GM23248 (cell line): ENCODE results near the gene FLII. TPM values are rescaled to one million over a fixed set of nuclear protein-coding genes. Genes with fewer than 3 reads are reported as not detected.

Experiments
- DNase-seq: peaks from one replicate; pipeline ENCODE4 v3.0.0-alpha.2; 2015
- H2AFZ ChIP-seq: fragments of 200-600 bp; sonication (generic); 2 replicates; pipeline ENCODE4 v1.6.1; 2016; ENCODE audit warnings: antibody characterized with exemption
- H3F3A ChIP-seq: fragments of 200-600 bp; sonication (generic); 2 replicates; pipeline ENCODE4 v1.6.1; 2016; ENCODE audit warnings: mild to moderate bottlenecking, antibody characterized with exemption, mixed run types; ENCODE audit not compliant: insufficient read depth
- H3K27ac ChIP-seq: fragments of 200-600 bp; sonication (generic); 2 replicates; pipeline ENCODE4 v1.5.1; 2016; ENCODE audit warnings: mild to moderate bottlenecking
- H3K27me3 ChIP-seq: fragments of 200-600 bp; sonication (generic); replicated peaks from 2 replicates; pipeline ENCODE4 v1.6.1; 2016; ENCODE audit warnings: mild to moderate bottlenecking; ENCODE audit not compliant: insufficient read depth
- H3K36me3 ChIP-seq: fragments of 200-600 bp; sonication (generic); 2 replicates; pipeline ENCODE4 v1.6.1; 2016; ENCODE audit warnings: low read depth, mild to moderate bottlenecking
- H3K4me1 ChIP-seq: fragments of 200-600 bp; sonication (generic); 2 replicates; pipeline ENCODE4 v1.6.1; 2016; ENCODE audit warnings: mild to moderate bottlenecking; ENCODE audit not compliant: insufficient read depth
- H3K4me2 ChIP-seq: fragments of 200-600 bp; sonication (generic); one replicate; pipeline ENCODE4 v1.6.1; 2016; ENCODE audit warnings: mild to moderate bottlenecking; ENCODE audit not compliant: unreplicated experiment
- H3K4me3 ChIP-seq: fragments of 200-600 bp; sonication (generic); 2 replicates; pipeline ENCODE4 v1.5.1; 2016; ENCODE audit warnings: mild to moderate bottlenecking
- H3K79me2 ChIP-seq: fragments of 200-600 bp; sonication (generic); 2 replicates; pipeline ENCODE4 v1.6.1; 2016; ENCODE audit warnings: mild to moderate bottlenecking; ENCODE audit not compliant: insufficient read depth
- H3K9ac ChIP-seq: fragments of 200-600 bp; sonication (generic); 2 replicates; pipeline ENCODE4 v1.6.1; 2016; ENCODE audit warnings: mild to moderate bottlenecking
- H3K9me2 ChIP-seq: fragments of 200-600 bp; sonication (generic); 2 replicates; pipeline ENCODE4 v1.6.1; 2016; ENCODE audit warnings: mixed run types, mild to moderate bottlenecking, moderate library complexity; ENCODE audit not compliant: insufficient read depth
- H3K9me3 ChIP-seq: fragments of 200-600 bp; sonication (generic); one replicate; pipeline ENCODE4 v1.6.1; 2017; ENCODE audit warnings: low read depth
- H4K20me1 ChIP-seq: fragments of 200-600 bp; sonication (generic); 2 replicates; pipeline ENCODE4 v1.6.0; 2016; ENCODE audit not compliant: insufficient read depth
- EZH2 ChIP-seq: fragments of 200-600 bp; sonication (generic); IDR thresholded peaks from 2 replicates; pipeline ENCODE4 v1.6.1; 2018; ENCODE audit warnings: antibody characterized with exemption, mild to moderate bottlenecking; ENCODE audit not compliant: insufficient read depth, poor library complexity, severe bottlenecking
- EZH2phosphoT487 ChIP-seq: fragments of 200-600 bp; sonication (generic); IDR thresholded peaks from 2 replicates; pipeline ENCODE4 v1.6.1; 2018; ENCODE audit warnings: antibody characterized with exemption, moderate library complexity, mild to moderate bottlenecking, low read depth; ENCODE audit not compliant: insufficient read depth
- WGBS, 2 experiments: methylation state at CpG; one replicate each; pipeline ENCODE4 v1.1.6; 2015 to 2017; ENCODE audit warnings: low lambda C conversion rate in 2 of 2, low coverage in 1 of 2; ENCODE audit errors: missing lambda C conversion rate in 2 of 2; 5-methylcytosine and 5-hydroxymethylcytosine counted together
- in situ Hi-C: fragments of 300-500 bp; cut with MboI; formaldehyde crosslinking; loops from 2 replicates; pipeline ENCODE4 v1.15.0; 2020
- polyA plus RNA-seq: library from polyadenylated mRNA; unstranded; fragments of >200 nt; fragmentation: Nextera tagmentation; extraction: Ambion mirVana; gene quantifications from 2 replicates; pipeline ENCODE4 v1.2.1, GENCODE V29; 2016
- total RNA-seq: library from RNA; depleted of rRNA; stranded (reverse); fragments of >200 nt; shearing (Covaris generic); gene quantifications from 2 replicates; pipeline ENCODE4 v1.2.3, GENCODE V29; 2014

FLII gene
- total and polyA plus RNA-seq, 2 experiments from 2014 or later: 187 to 250 TPM

DNA sequence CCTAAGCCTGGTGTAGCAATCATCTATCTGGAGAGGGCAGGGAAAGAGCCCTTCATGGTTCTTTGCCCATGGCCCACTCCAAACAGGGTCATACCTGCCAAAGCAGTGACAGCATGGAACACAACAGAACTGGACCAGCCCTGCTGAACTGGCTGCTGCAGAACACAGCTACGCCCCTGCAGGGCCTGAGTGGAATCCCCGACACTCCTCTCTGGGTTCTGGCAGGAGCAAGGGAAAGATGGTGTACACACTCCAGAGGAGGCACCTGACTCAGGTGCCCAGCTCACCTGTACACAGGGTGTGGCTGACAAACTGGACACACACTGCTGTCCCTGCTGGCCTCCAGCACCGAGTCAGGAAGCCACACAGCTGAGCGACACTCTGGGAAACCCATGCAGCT is 21.7 kb upstream of the FLII start:
- no peaks in the 10 kb centered on the region for H3K9me2 ChIP-seq
- no peaks in the 10 kb centered on the region for H3F3A ChIP-seq
- H3K79me2 ChIP-seq: no peaks in the 10 kb centered on the region
- TF ChIP-seq EZH2phosphoT487 (no peak), EZH2 (no peak)
- no peak overlapping the region for H2AFZ ChIP-seq
- H3K4me3 ChIP-seq: no peak overlapping the region
- peaks cover 54% of the 10 kb centered on the region for H3K36me3 ChIP-seq
- H3K9me3 ChIP-seq: no peaks in the 10 kb centered on the region
- H3K4me1 ChIP-seq: no peaks in the 10 kb centered on the region
- in situ Hi-C loops: no loop called here
- no peak overlapping the region for H3K4me2 ChIP-seq
- WGBS, 2 experiments: 95 to 98% methylated on average over 4 of the region's 4 CpGs
- H3K27me3 ChIP-seq: no peaks in the 10 kb centered on the region
- DNase-seq: no peak
- no peaks in the 10 kb centered on the region for H4K20me1 ChIP-seq
- H3K27ac ChIP-seq: no peak overlapping the region
- no peak overlapping the region for H3K9ac ChIP-seq

DNA sequence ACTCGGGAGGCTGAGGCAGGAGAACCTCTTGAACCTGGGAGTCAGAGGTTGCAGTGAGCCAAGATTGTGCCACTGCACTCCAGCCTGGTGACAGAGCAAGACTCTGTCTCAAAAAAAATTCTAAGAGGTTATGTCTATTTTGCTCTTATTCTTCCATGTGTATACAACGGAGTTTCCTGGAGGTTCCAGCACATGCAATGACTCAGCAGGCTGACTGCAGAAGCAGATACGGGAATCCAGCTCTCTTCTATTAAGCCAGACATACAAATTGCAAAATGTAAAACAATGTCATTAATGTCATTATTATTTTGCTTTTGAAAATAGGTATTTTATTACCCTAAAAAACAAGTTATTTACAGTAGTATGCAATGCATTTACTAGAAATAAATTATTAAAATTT is 20.3 kb upstream of the FLII start:
- no peaks in the 10 kb centered on the region for H3K9me3 ChIP-seq
- H3K4me1 ChIP-seq: no peaks in the 10 kb centered on the region
- H3K36me3 ChIP-seq: peaks cover 45% of the 10 kb centered on the region; the same call in 1 of the 2 replicates
- no peak overlapping the region for H2AFZ ChIP-seq
- in situ Hi-C loops: no loop called here
- no peaks in the 10 kb centered on the region for H3K79me2 ChIP-seq
- H4K20me1 ChIP-seq: no peaks in the 10 kb centered on the region
- no peak overlapping the region for H3K9ac ChIP-seq
- TF ChIP-seq EZH2 (no peak), EZH2phosphoT487 (no peak)
- H3F3A ChIP-seq: no peaks in the 10 kb centered on the region
- H3K27me3 ChIP-seq: no peaks in the 10 kb centered on the region
- H3K9me2 ChIP-seq: no peaks in the 10 kb centered on the region
- no peak overlapping the region for H3K4me3 ChIP-seq
- peak; percentile 24 for DNase-seq
- 80 to 85% methylated on average over 3 of the region's 3 CpGs for WGBS, 2 experiments
- H3K27ac ChIP-seq: no peak overlapping the region
- no peak overlapping the region for H3K4me2 ChIP-seq

DNA sequence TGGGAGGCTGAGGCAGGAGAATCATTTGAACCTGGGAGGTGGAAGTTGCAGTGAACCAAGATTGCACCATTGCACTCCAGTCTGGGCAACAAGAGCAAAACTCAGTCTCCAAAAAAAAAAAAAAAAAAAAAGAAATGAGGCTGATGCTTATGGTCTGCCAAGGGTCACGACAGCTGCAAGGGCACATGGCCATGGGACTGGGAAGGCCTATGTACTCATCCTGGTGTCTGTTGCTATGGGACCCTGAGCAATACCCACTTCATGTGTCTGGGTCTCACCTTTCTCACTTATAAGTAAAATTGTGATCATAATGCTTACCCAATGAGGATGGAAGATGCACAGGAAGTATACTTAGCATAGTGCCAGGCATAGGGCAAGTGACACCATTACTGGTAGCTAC is 18.5 kb upstream of the FLII start:
- in situ Hi-C loops: no loop called here
- no peak overlapping the region for H3K4me3 ChIP-seq
- DNase-seq: no peak

DNA sequence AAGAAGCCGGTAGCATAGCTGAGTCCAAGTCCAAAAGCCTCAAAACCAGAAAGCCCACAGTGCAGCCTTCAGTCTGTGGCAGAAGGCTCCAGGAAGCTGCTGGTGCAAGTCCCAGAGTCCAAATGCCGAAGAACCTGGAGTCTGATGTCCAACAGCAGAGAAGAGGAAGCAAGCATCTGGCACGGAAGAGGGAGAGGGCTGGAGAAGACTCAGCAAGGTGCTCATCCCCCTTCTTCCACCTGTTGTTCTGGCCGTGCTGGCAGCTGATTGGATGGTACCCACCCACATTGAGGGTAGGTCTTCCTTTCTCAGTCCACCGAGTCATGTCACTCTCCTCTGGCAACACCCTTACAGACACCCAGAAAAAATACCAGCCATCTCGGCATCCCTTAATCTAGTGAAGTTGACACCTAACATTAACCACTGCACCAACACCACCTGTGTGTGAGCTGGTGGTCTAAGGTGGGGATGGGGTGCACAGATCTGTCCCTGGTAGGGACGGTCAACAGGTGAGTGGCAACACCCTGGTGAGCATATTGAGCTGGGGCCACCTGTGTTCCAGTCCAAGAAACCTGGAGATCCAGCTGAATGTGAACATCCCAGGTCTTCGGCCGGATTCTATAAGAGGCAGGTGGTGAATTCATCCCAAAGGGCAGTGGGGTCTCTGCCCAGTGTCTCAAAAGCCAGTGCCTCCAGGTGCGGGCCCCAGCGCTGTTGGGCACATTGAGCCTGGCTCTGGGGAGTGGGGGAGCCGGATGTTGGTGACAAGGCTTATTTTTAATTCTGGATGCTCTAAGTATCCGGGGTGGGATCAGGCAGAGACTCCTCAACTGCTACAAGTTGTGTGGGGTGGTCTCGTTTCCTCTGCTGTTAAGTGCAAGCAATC is 11.8 kb upstream of the FLII start:
- no peak for DNase-seq
- Histone ChIP-seq H3K4me3 (no peak overlapping the region), H3K79me2 (no peaks in the 10 kb centered on the region), H3F3A (peaks cover 15% of the 10 kb centered on the region; the same call in 1 of the 2 replicates), H2AFZ (no peak overlapping the region), H4K20me1 (no peaks in the 10 kb centered on the region), H3K4me2 (no peak overlapping the region), H3K4me1 (no peaks in the 10 kb centered on the region), H3K9me2 (no peaks in the 10 kb centered on the region), H3K36me3 (no peaks in the 10 kb centered on the region), H3K27me3 (no peaks in the 10 kb centered on the region), H3K9ac (no peak overlapping the region), H3K9me3 (no peaks in the 10 kb centered on the region), H3K27ac (no peak overlapping the region)
- WGBS, 2 experiments: 79 to 81% methylated on average over 14 of the region's 14 CpGs
- TF ChIP-seq EZH2 (no peak), EZH2phosphoT487 (no peak)
- in situ Hi-C loops: no loop called here

More for the DNA sequence above, 18.5 kb upstream of the FLII start:
- H3K27me3 ChIP-seq: no peaks in the 10 kb centered on the region
- no peaks in the 10 kb centered on the region for H3K9me3 ChIP-seq
- no peaks in the 10 kb centered on the region for H3K79me2 ChIP-seq
- H3K36me3 ChIP-seq: peaks cover 41% of the 10 kb centered on the region; the same call in 1 of the 2 replicates
- H4K20me1 ChIP-seq: no peaks in the 10 kb centered on the region
- H3K27ac ChIP-seq: no peak overlapping the region
- H3K4me1 ChIP-seq: no peaks in the 10 kb centered on the region
- TF ChIP-seq EZH2 (no peak), EZH2phosphoT487 (no peak)
- H3K4me2 ChIP-seq: no peak overlapping the region
- H3K9me2 ChIP-seq: no peaks in the 10 kb centered on the region
- H3K9ac ChIP-seq: no peak overlapping the region
- H3F3A ChIP-seq: peaks cover 6% of the 10 kb centered on the region; the same call in 1 of the 2 replicates
- H2AFZ ChIP-seq: no peak overlapping the region
- 94 to 100% methylated on average over 1 of the region's 1 CpG for whole genome bisulfite sequencing, 2 experiments
